Measurements from ENCODE around the gene PRLR.

PRLR gene

DNA sequence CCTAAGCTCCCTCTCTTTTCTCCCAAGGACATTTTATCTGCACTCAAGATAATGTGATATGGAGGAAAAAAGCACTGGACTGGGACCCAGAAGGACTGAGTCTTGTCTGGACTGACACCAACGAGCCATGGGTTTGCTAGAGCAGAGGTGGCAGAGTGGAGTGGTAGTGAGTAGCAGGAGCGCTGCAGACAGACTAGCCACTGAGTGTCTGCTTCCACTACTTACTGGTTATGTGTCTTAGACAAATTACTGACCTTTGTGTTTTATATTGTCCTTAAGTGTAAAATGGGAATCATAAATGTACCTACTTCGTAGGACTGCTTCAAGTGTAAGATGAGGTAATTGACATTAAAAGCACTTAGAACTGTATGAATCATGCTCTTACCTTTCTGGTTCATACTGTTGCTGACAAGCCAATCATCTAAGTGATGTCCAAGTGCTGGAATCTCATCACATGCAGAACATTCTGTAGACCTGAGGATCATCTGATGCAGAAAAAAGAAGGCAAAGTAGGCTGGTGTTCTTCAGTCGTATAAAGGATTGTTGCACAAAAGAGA is 12.5 kb upstream of the PRLR start:
- no peak overlapping the region for H3K27ac ChIP-seq
- TF ChIP-seq ZFX (IDR thresholded peaks at IDR 0.05; ENCODE audit: borderline replicate concordance): no peak
- TF ChIP-seq, protein P1, sequence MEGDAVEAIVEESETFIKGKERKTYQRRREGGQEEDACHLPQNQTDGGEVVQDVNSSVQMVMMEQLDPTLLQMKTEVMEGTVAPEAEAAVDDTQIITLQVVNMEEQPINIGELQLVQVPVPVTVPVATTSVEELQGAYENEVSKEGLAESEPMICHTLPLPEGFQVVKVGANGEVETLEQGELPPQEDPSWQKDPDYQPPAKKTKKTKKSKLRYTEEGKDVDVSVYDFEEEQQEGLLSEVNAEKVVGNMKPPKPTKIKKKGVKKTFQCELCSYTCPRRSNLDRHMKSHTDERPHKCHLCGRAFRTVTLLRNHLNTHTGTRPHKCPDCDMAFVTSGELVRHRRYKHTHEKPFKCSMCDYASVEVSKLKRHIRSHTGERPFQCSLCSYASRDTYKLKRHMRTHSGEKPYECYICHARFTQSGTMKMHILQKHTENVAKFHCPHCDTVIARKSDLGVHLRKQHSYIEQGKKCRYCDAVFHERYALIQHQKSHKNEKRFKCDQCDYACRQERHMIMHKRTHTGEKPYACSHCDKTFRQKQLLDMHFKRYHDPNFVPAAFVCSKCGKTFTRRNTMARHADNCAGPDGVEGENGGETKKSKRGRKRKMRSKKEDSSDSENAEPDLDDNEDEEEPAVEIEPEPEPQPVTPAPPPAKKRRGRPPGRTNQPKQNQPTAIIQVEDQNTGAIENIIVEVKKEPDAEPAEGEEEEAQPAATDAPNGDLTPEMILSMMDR (IDR thresholded peaks at IDR 0.05): no peak

DNA sequence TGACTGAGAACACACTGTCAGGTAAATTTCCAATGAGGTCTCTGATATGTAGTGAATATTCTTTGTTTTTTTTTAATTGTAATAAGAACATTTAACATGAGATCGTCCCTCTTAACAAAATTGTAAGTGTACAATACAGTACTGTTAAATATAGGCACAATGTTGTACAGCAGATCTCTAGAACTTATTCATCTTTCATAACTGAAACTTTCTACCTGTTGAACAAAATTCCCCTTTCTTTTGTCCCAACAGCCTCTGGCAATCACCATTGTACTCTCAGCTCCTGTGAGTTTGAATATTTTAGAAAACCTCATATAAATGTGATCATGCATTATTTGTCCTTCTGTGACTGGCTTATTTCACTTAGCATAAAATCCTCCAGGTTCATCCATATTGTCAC is 10.6 kb upstream of the PRLR start:
- TF ChIP-seq, protein P1 (IDR thresholded peaks at IDR 0.05): no peak
- TF ChIP-seq ZFX (IDR thresholded peaks at IDR 0.05; ENCODE audit: borderline replicate concordance): no peak
- H3K27ac ChIP-seq: no peak overlapping the region

DNA sequence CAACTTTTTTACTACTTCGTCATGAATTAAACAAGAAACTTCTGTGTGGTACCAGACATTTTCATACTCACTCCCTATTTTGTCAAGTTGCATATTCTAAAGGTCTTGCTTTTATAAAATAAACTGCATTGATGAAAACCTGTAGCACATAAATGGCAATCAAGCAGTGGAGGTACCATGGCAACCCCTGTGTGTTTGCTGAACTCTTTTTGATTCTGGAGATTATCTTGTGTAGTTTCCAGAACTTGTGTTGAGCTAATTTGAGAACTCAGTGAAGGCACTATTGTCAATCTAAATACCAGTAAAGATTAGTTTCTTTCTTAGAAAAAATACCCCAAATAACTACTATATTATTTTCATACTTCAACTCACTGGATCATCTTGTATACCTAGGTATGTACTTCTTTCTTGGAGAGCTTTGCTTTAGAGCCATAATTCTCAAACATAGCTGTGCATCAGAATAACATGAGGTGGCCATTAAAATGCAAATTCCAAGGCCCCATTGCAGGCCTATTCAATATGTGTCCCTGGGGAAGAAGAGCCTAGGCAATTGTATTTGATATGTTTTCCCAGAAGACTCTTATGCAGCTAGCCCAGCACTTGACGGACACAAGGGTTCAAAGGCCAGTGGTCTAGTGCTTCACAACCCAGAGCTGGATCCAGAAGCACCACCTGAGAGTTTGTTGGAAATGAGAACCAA is 9.8 kb upstream of the PRLR start:
- H3K27ac ChIP-seq: peak overlapping the region; percentile 99
- TF ChIP-seq, protein P1 (IDR thresholded peaks at IDR 0.05): no peak
- TF ChIP-seq ZFX (IDR thresholded peaks at IDR 0.05; ENCODE audit: borderline replicate concordance): no peak

DNA sequence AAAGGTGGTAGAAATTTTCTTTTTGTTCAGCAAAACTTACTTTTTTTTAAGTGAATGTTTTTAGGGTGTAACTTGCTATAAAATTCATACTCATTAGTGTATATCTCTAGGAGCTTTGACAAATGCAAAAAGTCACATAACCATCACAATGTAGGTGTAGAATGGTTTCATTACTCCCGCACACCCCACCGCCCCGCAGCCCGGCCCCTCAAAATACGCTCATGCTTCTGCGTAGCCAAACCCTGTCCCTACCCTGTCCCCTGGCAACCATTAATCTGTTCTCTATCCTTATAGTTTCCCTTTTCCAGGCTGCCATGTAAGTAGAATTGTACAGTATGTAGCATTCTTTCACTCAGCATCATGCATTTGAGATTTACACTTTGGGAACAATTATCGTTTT is 9.2 kb upstream of the PRLR start:
- TF ChIP-seq ZFX (IDR thresholded peaks at IDR 0.05; ENCODE audit: borderline replicate concordance): no peak
- TF ChIP-seq, protein P1 (IDR thresholded peaks at IDR 0.05): no peak
- H3K27ac ChIP-seq: peak overlapping the region; percentile 99

DNA sequence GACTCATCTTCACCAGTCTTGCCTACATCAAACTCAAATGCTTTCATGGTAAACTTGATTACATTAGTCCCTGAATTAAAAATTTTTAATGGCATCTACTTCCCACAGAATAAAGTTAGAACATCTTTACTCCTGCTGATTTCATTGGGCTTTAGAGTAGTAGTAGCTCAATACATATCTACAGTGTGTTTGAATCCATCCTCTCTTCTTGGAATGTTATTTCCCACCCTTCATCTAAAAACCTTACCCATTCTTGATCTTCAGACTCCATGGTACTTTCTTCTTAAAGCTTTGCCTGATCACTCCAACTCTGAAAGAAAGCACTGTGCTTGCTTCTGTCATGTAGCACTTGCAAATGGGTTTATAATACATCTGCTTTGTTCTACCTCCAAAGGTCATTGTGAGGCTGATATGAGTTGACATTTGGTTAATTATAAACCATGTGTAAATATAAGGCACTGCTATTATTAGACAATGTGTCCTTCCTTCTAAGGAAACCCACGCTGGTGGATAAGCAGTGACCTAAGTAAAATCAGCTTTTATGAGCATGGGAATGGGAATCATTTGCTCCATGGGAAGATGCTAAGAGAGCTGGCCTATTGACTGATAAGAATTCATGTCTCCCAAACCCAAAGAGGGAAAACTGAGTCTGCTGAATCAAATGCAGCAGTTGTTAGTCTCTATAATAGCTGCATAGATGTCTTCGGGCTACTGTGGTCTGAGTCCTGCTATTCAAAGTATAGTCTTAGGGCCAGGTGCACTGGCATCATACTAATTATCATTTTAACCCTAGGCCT is 7.5 kb upstream of the PRLR start:
- TF ChIP-seq, protein P1 (IDR thresholded peaks at IDR 0.05): no peak
- TF ChIP-seq ZFX (IDR thresholded peaks at IDR 0.05; ENCODE audit: borderline replicate concordance): no peak
- peak overlapping the region; percentile 99 for H3K27ac ChIP-seq

DNA sequence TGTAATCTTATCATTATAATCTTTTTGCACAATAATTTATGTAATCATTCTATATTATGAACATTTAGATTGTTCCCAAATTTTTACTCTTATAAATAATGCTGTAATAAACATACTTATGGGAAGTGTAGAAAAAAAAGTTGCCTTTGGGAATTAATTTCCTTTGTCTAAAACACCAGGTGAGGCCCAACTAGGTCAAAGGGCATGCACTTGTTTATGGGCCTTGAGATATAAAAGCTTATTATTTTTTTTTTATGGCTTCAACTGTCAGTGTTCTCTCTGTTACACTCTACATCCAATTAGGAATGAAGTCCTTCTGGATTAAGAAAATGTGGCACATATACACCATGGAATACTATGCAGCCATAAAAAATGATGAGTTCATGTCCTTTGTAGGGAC is 6.5 kb upstream of the PRLR start:
- TF ChIP-seq, protein P1 (IDR thresholded peaks at IDR 0.05): no peak
- TF ChIP-seq ZFX (IDR thresholded peaks at IDR 0.05; ENCODE audit: borderline replicate concordance): no peak
- peak overlapping the region; percentile 99 for H3K27ac ChIP-seq

DNA sequence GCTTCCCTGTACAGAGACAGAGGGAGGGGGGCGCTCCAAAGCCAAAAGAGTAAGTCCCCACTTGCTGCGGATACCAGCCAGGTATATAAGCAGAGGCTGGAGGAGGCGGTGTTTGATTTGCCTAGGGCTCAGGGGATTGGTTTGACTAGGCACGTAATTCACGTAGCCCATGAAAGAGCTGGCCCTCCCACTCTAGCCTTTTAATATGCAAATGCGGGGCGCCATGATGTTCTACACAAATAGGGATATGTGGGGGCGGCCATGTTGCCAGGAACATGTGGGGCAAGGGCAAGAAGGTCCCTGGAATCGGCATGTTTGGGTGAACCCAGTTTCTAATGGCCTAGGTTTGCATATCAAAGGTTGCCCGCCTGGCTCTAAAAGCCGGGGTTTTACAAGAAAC is 3.3 kb upstream of the PRLR start:
- TF ChIP-seq, protein P1 (IDR thresholded peaks at IDR 0.05): no peak
- no peak for TF ChIP-seq ZFX (IDR thresholded peaks at IDR 0.05; ENCODE audit: borderline replicate concordance)
- H3K27ac ChIP-seq: peak overlapping the region; percentile 93; the same call in 1 of the 2 replicates

Data from 22Rv1 (cell line).